Body of pancreas (tissue), 4 donors: ENCODE results near the gene ELAPOR1. TPM values are rescaled to one million over a fixed set of nuclear protein-coding genes. Genes with fewer than 3 reads are reported as not detected.
A peak's percentile ranks its signal among the peaks of the same experiment; 100 is the strongest.

ENCODE experiments used
- ATAC-seq: fragments of 150-250 bp; one replicate; pipeline ENCODE4 v1.9.1; 2016
- DNase-seq, 4 donors: peaks; one replicate each; pipeline ENCODE4 v3.0.0-alpha.2; 2019
- H3K27ac ChIP-seq, 4 donors: fragments of 200-600 bp; sonication (generic); 1 replicate in 3 of 4; 2 replicates in 1 of 4; pipeline versions ENCODE4 v1.5.1 to v1.6.1; 2016 to 2019; ENCODE audit warnings: mild to moderate bottlenecking in 1 of 4, mixed read lengths in 1 of 4, moderate library complexity in 1 of 4
- H3K27me3 ChIP-seq, 2 donors: fragments of 200-600 bp; sonication (generic); one replicate each; pipeline ENCODE4 v1.6.0; 2016; ENCODE audit warnings: mild to moderate bottlenecking in 1 of 2
- H3K36me3 ChIP-seq, 2 donors: fragments of 200-600 bp; sonication (generic); replicated peaks in 1 of 2; 2 replicates each; pipeline ENCODE4 v1.5.1; 2016; ENCODE audit warnings: low read depth in 2 of 2; ENCODE audit not compliant: insufficient read depth in 1 of 2
- H3K4me1 ChIP-seq: fragments of 200-600 bp; sonication (generic); one replicate; pipeline ENCODE4 v1.6.0; 2016
- H3K4me3 ChIP-seq, 2 donors: fragments of 200-600 bp; sonication (generic); 1 replicate in 1 of 2; 2 replicates in 1 of 2; pipeline ENCODE4 v1.5.1; 2016 to 2019
- H3K9me3 ChIP-seq, 3 donors: fragments of 200-600 bp; sonication (generic); 1 replicate in 2 of 3; 2 replicates in 1 of 3; pipeline ENCODE4 v1.5.1; 2016
- CTCF ChIP-seq, 7 experiments: fragments of 450-650 bp in 4 of 7; fragments of 200-600 bp in 3 of 7; sonication (generic) in 3 of 7; IDR thresholded peaks; one replicate each; pipeline ENCODE4 v1.5.1; 2016 to 2019; ENCODE audit warnings: antibody characterized with exemption in 7 of 7
- POLR2A ChIP-seq, 3 donors: fragments of 450-650 bp; IDR thresholded peaks; one replicate each; pipeline ENCODE4 v1.6.1; 2016; ENCODE audit warnings: antibody characterized with exemption in 3 of 3, mild to moderate bottlenecking in 2 of 3
- WGBS, 2 donors: methylation state at CpG; one replicate each; pipeline ENCODE4 v1.1.5; 2017; 5-methylcytosine and 5-hydroxymethylcytosine counted together
- intact Hi-C: fragments of 100-400 bp; cut with DNase I; formaldehyde crosslinking; loops from one replicate; pipeline ENCODE4 v1.15.1; 2023
- total RNA-seq, 2 donors: library from RNA; depleted of rRNA; stranded (reverse); fragments of >200 nt; gene quantifications; one replicate each; pipeline ENCODE4 v1.1.0, GENCODE V29; 2016

ELAPOR1 gene
- total RNA-seq, 2 donors from 2014 or later: 84.7 to 135 TPM

- Histone ChIP-seq H3K9me3 (no peaks in the 10 kb centered on the region), H3K4me3 (no peak overlapping the region), H3K27me3 (no peaks in the 10 kb centered on the region), H3K4me1 (peaks cover 53% of the 10 kb centered on the region), H3K27ac (peak overlapping the region; percentile 52 to 86 (median 62)), H3K36me3 (no peaks in the 10 kb centered on the region)
- ATAC-seq (no peak), DNase-seq (no peak)
- intact Hi-C loops: no loop called here
- WGBS, 2 donors: 26 to 53% methylated on average over 2 of the region's 2 CpGs
- TF ChIP-seq POLR2A (IDR thresholded peaks at IDR 0.05) (peak in 1 of 3 donors; percentile 40), CTCF (IDR thresholded peaks at IDR 0.05) (no peak)
Observed at GRCh38 chr1:109115685-109116084, 1.8 kb downstream of the ELAPOR1 start.

DNA sequence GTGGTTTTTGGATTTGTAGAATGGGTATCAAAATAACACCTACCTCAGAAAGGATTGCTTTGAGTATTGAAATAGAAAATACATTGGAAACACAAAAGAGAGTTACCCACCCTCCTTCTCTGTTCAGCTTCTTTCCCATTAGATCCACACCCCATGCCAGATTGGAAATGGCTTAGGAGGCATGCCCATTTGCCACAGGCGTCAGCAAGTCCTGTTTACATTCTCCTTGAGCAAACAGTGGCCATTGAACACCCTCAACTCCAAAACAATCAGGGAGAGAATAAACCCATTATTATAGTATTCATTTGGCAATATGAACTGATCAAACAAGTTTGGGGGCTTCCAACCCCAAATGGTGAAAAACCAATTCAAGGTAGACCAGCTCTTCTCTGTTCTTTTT lies 2.4 kb downstream of the ELAPOR1 start:
- peak overlapping the region; percentile 52 to 86 (median 62) for H3K27ac ChIP-seq
- DNase-seq: peak in 3 of 4 donors; percentile 47 to 69 (median 52)

GRCh38 chr1:109118089-109118488 lies 4.2 kb downstream of the ELAPOR1 start:
- ATAC-seq: no peak
- intact Hi-C loops: no loop called here
- no peak for DNase-seq
- Histone ChIP-seq H3K27ac (peak overlapping the region in 3 of 4 donors; percentile 19 to 86 (median 64)), H3K4me3 (no peak overlapping the region), H3K36me3 (no peaks in the 10 kb centered on the region), H3K27me3 (no peaks in the 10 kb centered on the region), H3K9me3 (no peaks in the 10 kb centered on the region), H3K4me1 (peaks cover 51% of the 10 kb centered on the region)
- 30 to 52% methylated on average over 3 of the region's 3 CpGs for WGBS, 2 donors
- TF ChIP-seq CTCF (IDR thresholded peaks at IDR 0.05) (no peak), POLR2A (IDR thresholded peaks at IDR 0.05) (no peak)

More for the DNA sequence above, 2.4 kb downstream of the ELAPOR1 start:
- peak; percentile 41 for ATAC-seq
- no peak for TF ChIP-seq CTCF (IDR thresholded peaks at IDR 0.05)
- peak in 1 of 3 donors; percentile 5 for TF ChIP-seq POLR2A (IDR thresholded peaks at IDR 0.05)
- intact Hi-C loops: no loop called here
- no peaks in the 10 kb centered on the region for H3K27me3 ChIP-seq
- H3K4me3 ChIP-seq: no peak overlapping the region
- no peaks in the 10 kb centered on the region for H3K9me3 ChIP-seq
- WGBS, 2 donors: 0 to 18% methylated on average over 1 of the region's 1 CpG
- no peaks in the 10 kb centered on the region for H3K36me3 ChIP-seq
- peaks cover 53% of the 10 kb centered on the region for H3K4me1 ChIP-seq

DNA sequence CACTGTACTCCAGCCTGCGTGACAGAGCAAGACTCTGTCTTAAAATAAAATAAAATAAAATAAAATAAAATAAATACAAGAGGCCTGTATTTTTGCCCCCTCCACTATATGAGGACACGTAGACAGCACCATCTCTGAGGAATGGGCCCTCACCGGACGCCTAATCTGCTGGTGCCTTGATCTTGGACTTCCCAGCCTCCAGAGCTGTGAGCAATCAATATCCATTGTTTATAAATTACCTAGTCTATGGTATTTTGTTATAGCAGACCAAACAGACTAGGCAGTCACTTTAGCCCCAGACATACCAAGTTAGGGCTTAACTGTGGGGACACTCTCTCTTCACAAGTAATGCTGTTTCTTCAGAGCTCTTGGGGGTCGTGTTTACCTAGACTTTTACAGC lies 6.4 kb downstream of the ELAPOR1 start:
- no peaks in the 10 kb centered on the region for H3K36me3 ChIP-seq
- 90 to 96% methylated on average over 5 of the region's 5 CpGs for WGBS, 2 donors
- H3K4me1 ChIP-seq: peaks cover 40% of the 10 kb centered on the region
- DNase-seq (no peak), ATAC-seq (no peak)
- H3K4me3 ChIP-seq: no peak overlapping the region
- H3K9me3 ChIP-seq: no peaks in the 10 kb centered on the region
- H3K27ac ChIP-seq: no peak overlapping the region
- TF ChIP-seq CTCF (IDR thresholded peaks at IDR 0.05) (no peak), POLR2A (IDR thresholded peaks at IDR 0.05) (no peak)
- intact Hi-C loops: no loop called here
- H3K27me3 ChIP-seq: no peaks in the 10 kb centered on the region

DNA sequence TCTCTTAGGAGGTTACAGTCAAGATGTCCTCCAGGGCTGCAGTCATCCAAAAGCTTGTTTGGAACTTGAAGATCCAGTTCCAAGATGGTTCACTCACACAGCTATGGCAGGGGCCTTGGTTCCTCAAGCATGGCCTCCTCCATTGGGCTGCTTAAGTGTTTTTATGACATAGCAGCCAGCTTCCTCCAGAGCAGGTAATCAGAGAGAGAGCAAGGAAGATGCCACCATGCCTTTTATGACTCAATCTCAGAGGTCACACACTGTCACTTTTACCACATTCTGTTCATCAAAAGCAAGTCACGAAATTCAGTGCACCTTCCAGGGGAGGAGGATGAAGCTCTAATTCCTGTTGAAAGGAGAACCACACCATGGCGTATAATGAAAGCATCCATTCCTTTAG lies 17.1 kb downstream of the ELAPOR1 start:
- WGBS, 2 donors: 93 to 95% methylated on average over 2 of the region's 2 CpGs
- Histone ChIP-seq H3K4me1 (peaks cover 46% of the 10 kb centered on the region), H3K36me3 (no peaks in the 10 kb centered on the region), H3K27me3 (no peaks in the 10 kb centered on the region), H3K9me3 (no peaks in the 10 kb centered on the region), H3K4me3 (no peak overlapping the region), H3K27ac (peak overlapping the region in 1 of 4 donors; percentile 96)
- ATAC-seq (no peak), DNase-seq (no peak)
- intact Hi-C loops: no loop called here
- TF ChIP-seq POLR2A (IDR thresholded peaks at IDR 0.05) (no peak), CTCF (IDR thresholded peaks at IDR 0.05) (no peak)
